ENCODE measurements around the gene SLC37A3.
A peak's percentile ranks its signal among the peaks of the same experiment; 100 is the strongest.

DNA sequence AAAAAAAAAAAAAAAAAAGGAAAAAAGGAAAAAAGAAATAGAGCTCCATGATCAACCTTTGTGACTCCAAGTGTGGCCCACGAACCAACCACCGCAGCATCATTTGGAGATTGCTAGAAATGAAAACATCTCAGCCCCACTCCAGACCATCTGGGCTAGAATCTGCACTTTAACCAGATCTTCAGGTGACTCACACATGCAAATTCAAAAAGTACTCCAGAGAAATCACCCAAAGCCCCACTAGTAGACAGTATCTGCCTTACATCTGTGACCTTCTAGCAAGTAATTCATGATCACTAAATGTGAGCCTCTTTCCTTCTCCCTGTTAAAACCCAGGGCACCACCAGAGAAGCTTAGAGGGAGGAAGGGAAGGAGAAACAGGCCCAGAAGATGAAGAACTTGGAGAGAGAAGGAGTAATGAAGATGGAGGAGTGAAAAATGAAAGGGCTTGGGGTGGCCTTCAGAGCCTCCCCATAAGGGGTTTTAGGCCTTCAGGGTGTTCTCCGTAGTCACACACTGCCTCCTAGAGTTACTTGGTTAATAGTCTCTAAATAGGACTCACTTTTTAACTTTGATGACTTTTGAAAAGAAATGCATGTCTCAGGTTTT lies 94.0 kb downstream of the SLC37A3 start:
- TF ChIP-seq, protein P1, sequence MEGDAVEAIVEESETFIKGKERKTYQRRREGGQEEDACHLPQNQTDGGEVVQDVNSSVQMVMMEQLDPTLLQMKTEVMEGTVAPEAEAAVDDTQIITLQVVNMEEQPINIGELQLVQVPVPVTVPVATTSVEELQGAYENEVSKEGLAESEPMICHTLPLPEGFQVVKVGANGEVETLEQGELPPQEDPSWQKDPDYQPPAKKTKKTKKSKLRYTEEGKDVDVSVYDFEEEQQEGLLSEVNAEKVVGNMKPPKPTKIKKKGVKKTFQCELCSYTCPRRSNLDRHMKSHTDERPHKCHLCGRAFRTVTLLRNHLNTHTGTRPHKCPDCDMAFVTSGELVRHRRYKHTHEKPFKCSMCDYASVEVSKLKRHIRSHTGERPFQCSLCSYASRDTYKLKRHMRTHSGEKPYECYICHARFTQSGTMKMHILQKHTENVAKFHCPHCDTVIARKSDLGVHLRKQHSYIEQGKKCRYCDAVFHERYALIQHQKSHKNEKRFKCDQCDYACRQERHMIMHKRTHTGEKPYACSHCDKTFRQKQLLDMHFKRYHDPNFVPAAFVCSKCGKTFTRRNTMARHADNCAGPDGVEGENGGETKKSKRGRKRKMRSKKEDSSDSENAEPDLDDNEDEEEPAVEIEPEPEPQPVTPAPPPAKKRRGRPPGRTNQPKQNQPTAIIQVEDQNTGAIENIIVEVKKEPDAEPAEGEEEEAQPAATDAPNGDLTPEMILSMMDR (conservative IDR thresholded peaks at IDR 0.05 in 1 of 2, IDR thresholded peaks at IDR 0.05 in 1 of 2; ENCODE audit: low read depth in 1 of 2, low read length in 2 of 2), result peak in 1 of 2 donors; percentile 18
- TF ChIP-seq EZH2 (IDR thresholded peaks at IDR 0.05; ENCODE audit: low read length, missing control alignments), result no peak
